Fibroblast of pulmonary artery (primary cell): Measurements from ENCODE around the gene RAB41.
"Not testable (repeated sequence)": the region's sequence is repeated elsewhere in the genome, so short reads cannot be mapped to it uniquely, and the experiment has no call there.

Source experiments
- DNase-seq: peaks from one replicate; pipeline ENCODE4 v3.0.0-alpha.2; 2010; ENCODE audit warnings: low read depth
- H3K4me3 ChIP-seq: replicated peaks from 2 replicates; pipeline ENCODE4 v1.5.1; 2011; ENCODE audit warnings: low read depth, mild to moderate bottlenecking, control low read depth, low read length, moderate library complexity
- CTCF ChIP-seq: IDR thresholded peaks from 2 replicates; pipeline ENCODE4 v1.5.1; 2011; ENCODE audit warnings: mild to moderate bottlenecking, control low read depth, low read length, inconsistent platforms; ENCODE audit errors: missing control alignments

Gene RAB41

DNA sequence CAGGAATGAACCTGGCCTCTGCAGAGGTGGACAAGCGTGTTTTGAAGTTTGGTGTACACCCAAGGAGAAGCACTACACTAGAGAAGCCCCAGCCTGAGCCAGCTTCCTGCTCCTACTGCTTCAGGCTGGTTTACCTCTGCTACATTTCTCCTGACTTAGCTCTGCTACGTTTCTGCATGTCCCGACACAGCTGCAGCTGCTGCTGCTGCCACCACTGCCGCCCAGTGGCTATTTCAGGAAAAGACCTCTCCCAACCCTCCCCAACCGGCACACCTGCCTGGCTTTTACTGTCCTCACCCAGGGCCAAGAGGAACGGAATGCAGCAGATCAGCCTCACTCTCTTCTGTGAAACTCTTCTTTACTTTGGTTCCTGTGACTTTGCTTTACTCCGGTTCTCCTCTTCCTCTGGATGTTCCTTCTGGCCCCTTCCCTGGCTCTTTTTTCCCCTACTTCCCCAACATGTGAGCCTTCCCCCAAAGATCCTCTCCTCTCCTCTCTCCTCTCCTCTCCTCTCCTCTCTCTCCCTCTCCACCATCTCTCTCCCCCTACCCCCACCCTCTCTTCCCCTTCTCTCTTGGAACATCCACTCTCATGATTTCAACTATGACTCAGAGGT lies 18.9 kb upstream of the RAB41 start:
- DNase-seq: peak; percentile 46
- TF ChIP-seq CTCF: peak; percentile 64

GRCh38 chrX:70264784-70265183 lies 17.2 kb upstream of the RAB41 start:
- no peak overlapping the region for H3K4me3 ChIP-seq
- peak; percentile 19 for DNase-seq
- TF ChIP-seq CTCF: no peak

More for the DNA sequence above, 18.9 kb upstream of the RAB41 start:
- no peak overlapping the region for H3K4me3 ChIP-seq

DNA sequence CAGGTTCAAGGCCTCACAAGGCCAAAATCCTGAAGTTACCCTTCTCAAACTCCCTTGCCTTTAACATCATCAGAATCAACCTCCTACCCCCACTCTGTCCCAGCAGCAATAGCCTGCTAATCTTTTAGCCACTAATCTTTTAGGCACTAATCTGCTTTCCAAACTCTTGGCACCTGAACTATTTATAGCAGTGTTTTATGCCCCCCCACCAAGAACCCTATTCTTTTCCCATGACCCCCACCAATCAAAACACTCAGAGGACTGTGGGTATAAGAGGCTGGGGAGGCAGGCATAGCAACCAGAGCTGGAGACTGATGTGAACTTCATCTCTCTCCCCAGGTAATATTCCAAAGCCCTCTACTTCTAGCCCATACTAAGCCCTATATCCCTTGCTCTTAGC lies 13.9 kb upstream of the RAB41 start, which contains the start of gene ARR3:
Gene ARR3, plus strand, starts transcription at position 301 of the 400 bp plus-strand sequence. CDS start 1,052 bp downstream, outside the sequence.
- DNase-seq: no peak
- TF ChIP-seq CTCF: no peak
- no peak within 1 kb of the TSS for H3K4me3 ChIP-seq

DNA sequence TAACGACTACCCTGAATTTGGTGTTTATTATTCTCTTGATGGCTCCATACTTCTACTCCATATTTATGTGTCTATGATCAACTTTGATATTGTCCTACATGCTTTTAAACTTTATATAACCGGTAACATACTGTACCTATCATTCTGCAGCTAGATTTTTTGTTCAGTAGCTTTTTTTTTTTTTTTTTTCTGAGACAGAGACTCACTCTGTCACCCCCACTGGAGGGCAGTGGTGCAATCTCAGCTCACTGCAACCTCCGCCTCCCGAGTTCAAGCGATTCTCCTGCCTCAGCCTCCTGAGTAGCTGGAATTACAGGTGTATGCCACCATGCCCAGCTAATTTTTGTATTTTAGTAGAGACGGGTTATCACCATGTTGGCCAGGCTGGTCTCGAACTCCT lies 7.9 kb upstream of the RAB41 start:
- not testable (repeated sequence) for DNase-seq, H3K4me3 ChIP-seq

DNA sequence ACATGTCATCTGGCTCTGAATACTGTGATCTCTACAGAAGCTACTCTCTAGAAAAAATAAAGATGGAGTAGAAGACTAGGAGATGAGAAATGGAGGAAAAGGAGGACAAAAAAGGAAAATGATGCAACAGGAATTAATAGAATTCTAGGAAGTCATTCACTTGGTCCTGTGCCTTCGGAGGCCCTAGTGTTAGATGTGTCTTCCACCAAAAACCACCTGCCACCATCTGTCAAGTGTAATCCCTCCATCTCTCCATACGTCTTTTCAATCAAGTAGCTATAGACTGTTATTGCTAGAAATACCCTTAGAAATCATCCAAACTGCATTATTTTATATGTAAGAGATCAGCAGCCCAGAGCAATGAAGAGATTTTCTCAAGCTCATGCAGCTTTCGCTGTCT lies 2.9 kb upstream of the RAB41 start:
- no peak for TF ChIP-seq CTCF

GRCh38 chrX:70280573-70280972 lies 1.4 kb upstream of the RAB41 start:
- TF ChIP-seq CTCF: no peak
- DNase-seq: no peak
- H3K4me3 ChIP-seq: no peak overlapping the region

More for the DNA sequence above, 2.9 kb upstream of the RAB41 start:
- DNase-seq: no peak
- H3K4me3 ChIP-seq: no peak overlapping the region

- TF ChIP-seq CTCF: no peak
- H3K4me3 ChIP-seq: peak overlapping the region; percentile 79
- DNase-seq: no peak
Measured at GRCh38 chrX:70289168-70289792, 7.3 kb downstream of the RAB41 start.
